HL-60 (cell line): ENCODE measurements around the gene ETV3.

ENCODE experiments used
- DNase-seq, 2 experiments: peaks; one replicate each; pipeline ENCODE4 v3.0.0-alpha.2; 2010 to 2020; ENCODE audit warnings: low read depth in 1 of 2, low spot score in 1 of 2
- H3K27ac ChIP-seq: fragments of 250-450 bp; sonication (Bioruptor Pico); replicated peaks from 2 replicates; pipeline ENCODE4 v1.5.1; 2020; ENCODE audit warnings: mild to moderate bottlenecking, moderate library complexity
- H3K27me3 ChIP-seq: fragments of 250-450 bp; sonication (Bioruptor Pico); 2 replicates; pipeline ENCODE4 v1.5.1; 2021; ENCODE audit warnings: mild to moderate bottlenecking, moderate library complexity; ENCODE audit not compliant: insufficient read depth, poor library complexity, severe bottlenecking
- H3K4me3 ChIP-seq: replicated peaks from 2 replicates; pipeline ENCODE4 v1.5.1; 2011; ENCODE audit warnings: mild to moderate bottlenecking, control low read depth, low read length; ENCODE audit not compliant: insufficient read depth
- CTCF ChIP-seq: IDR thresholded peaks from one replicate; pipeline ENCODE4 v1.5.1; 2011; ENCODE audit warnings: low read length, control low read depth, inconsistent platforms; ENCODE audit not compliant: insufficient read depth
- GABPA ChIP-seq: IDR thresholded peaks from 2 replicates; pipeline ENCODE4 v1.6.1; 2012; ENCODE audit warnings: low read depth
- POLR2AphosphoS5 ChIP-seq: IDR thresholded peaks from 2 replicates; pipeline ENCODE4 v1.6.1; 2012; ENCODE audit warnings: low read depth
- REST ChIP-seq: IDR thresholded peaks from 2 replicates; pipeline ENCODE4 v1.6.1; 2012; ENCODE audit warnings: low read depth; ENCODE audit not compliant: insufficient replicate concordance
- SPI1 ChIP-seq: IDR thresholded peaks from 2 replicates; pipeline ENCODE4 v1.6.1; 2012; ENCODE audit warnings: low read depth, mild to moderate bottlenecking, borderline replicate concordance

ETV3 gene

GRCh38 chr1:157115429-157115838, 22.8 kb downstream of the ETV3 start:
- Histone ChIP-seq H3K27me3 (peaks cover 3% of the 10 kb centered on the region), H3K4me3 (no peak overlapping the region), H3K27ac (no peak overlapping the region)
- no peak for DNase-seq
- TF ChIP-seq SPI1 (no peak), CTCF (no peak), POLR2AphosphoS5 (no peak), GABPA (no peak)

- peaks cover 3% of the 10 kb centered on the region for H3K27me3 ChIP-seq
- no peak overlapping the region for H3K27ac ChIP-seq
- TF ChIP-seq GABPA (no peak), CTCF (no peak), POLR2AphosphoS5 (no peak), SPI1 (no peak), REST (no peak)
- DNase-seq = no peak
- no peak overlapping the region for H3K4me3 ChIP-seq
Measured at GRCh38 chr1:157114183-157115121, 23.7 kb downstream of the ETV3 start.

GRCh38 chr1:157113631-157114030, 24.6 kb downstream of the ETV3 start:
- DNase-seq = no peak
- Histone ChIP-seq H3K27me3 (peaks cover 5% of the 10 kb centered on the region), H3K4me3 (no peak overlapping the region), H3K27ac (no peak overlapping the region)
- TF ChIP-seq SPI1 (no peak), GABPA (no peak), REST (no peak), POLR2AphosphoS5 (no peak), CTCF (no peak)
